SJCRH30 (cell line): ENCODE results near the gene HTR7. TPM values are rescaled to one million over a fixed set of nuclear protein-coding genes. Genes with fewer than 3 reads are reported as not detected.
A peak's percentile ranks its signal among the peaks of the same experiment; 100 is the strongest.

Experiments
- DNase-seq, 2 experiments: peaks; one replicate each; pipeline ENCODE4 v3.0.0-alpha.2; 2015 to 2020
- H3K27ac ChIP-seq: fragments of 250-450 bp; sonication (Bioruptor Pico); 2 replicates; pipeline ENCODE4 v1.5.1; 2020; ENCODE audit warnings: mild to moderate bottlenecking, moderate library complexity
- H3K27me3 ChIP-seq: fragments of 250-450 bp; sonication (Bioruptor Pico); 2 replicates; pipeline ENCODE4 v1.5.1; 2020; ENCODE audit warnings: mild to moderate bottlenecking, moderate library complexity
- H3K36me3 ChIP-seq: fragments of 250-450 bp; sonication (Bioruptor Pico); 2 replicates; pipeline ENCODE4 v1.5.1; 2020; ENCODE audit warnings: mild to moderate bottlenecking, moderate library complexity
- H3K4me1 ChIP-seq: fragments of 250-450 bp; sonication (Bioruptor Pico); 2 replicates; pipeline ENCODE4 v1.5.1; 2020; ENCODE audit warnings: mild to moderate bottlenecking, moderate library complexity
- H3K4me3 ChIP-seq: fragments of 250-450 bp; sonication (Bioruptor Pico); 2 replicates; pipeline ENCODE4 v1.5.1; 2020; ENCODE audit warnings: mild to moderate bottlenecking, moderate library complexity
- H3K9me3 ChIP-seq: fragments of 250-450 bp; sonication (Bioruptor Pico); replicated peaks from 2 replicates; pipeline ENCODE4 v1.5.1; 2020; ENCODE audit warnings: mild to moderate bottlenecking, moderate library complexity
- total RNA-seq: library from RNA; depleted of rRNA; stranded (reverse); fragments of >200 nt; shearing (Covaris generic); gene quantifications from 2 replicates; pipeline ENCODE4 v1.2.3, GENCODE V29; 2014

The HTR7 gene
- total RNA-seq, 1 experiment from 2014 or later = 0.26 TPM

GRCh38 chr10:90800232-90800796 lies 57.5 kb downstream of the HTR7 start:
- DNase-seq = no peak
- no peak overlapping the region for H3K4me3 ChIP-seq

GRCh38 chr10:90799172-90799571 lies 58.7 kb downstream of the HTR7 start:
- Histone ChIP-seq H3K4me1 (no peaks in the 10 kb centered on the region), H3K9me3 (no peaks in the 10 kb centered on the region), H3K36me3 (no peaks in the 10 kb centered on the region), H3K4me3 (no peak overlapping the region), H3K27ac (no peak overlapping the region), H3K27me3 (no peaks in the 10 kb centered on the region)
- no peak for DNase-seq

More at GRCh38 chr10:90800232-90800796, 57.5 kb downstream of the HTR7 start:
- H3K27ac ChIP-seq = no peak overlapping the region
- H3K36me3 ChIP-seq = no peaks in the 10 kb centered on the region
- H3K9me3 ChIP-seq = no peaks in the 10 kb centered on the region
- no peaks in the 10 kb centered on the region for H3K4me1 ChIP-seq
- H3K27me3 ChIP-seq = no peaks in the 10 kb centered on the region

GRCh38 chr10:90798482-90798881 lies 59.4 kb downstream of the HTR7 start:
- no peak overlapping the region for H3K4me3 ChIP-seq
- no peaks in the 10 kb centered on the region for H3K4me1 ChIP-seq
- H3K9me3 ChIP-seq = no peaks in the 10 kb centered on the region
- no peaks in the 10 kb centered on the region for H3K27me3 ChIP-seq
- no peak overlapping the region for H3K27ac ChIP-seq
- no peaks in the 10 kb centered on the region for H3K36me3 ChIP-seq
- no peak for DNase-seq

GRCh38 chr10:90790422-90790821 lies 67.4 kb downstream of the HTR7 start:
- Histone ChIP-seq H3K27me3 (no peaks in the 10 kb centered on the region), H3K36me3 (no peaks in the 10 kb centered on the region), H3K27ac (no peak overlapping the region), H3K4me3 (no peak overlapping the region), H3K9me3 (no peaks in the 10 kb centered on the region), H3K4me1 (no peaks in the 10 kb centered on the region)
- DNase-seq = no peak

- Histone ChIP-seq H3K4me1 (no peaks in the 10 kb centered on the region), H3K27me3 (no peaks in the 10 kb centered on the region), H3K9me3 (no peaks in the 10 kb centered on the region), H3K4me3 (no peak overlapping the region), H3K27ac (no peak overlapping the region), H3K36me3 (no peaks in the 10 kb centered on the region)
- no peak for DNase-seq
Observed at GRCh38 chr10:90788968-90789367, 68.9 kb downstream of the HTR7 start.

GRCh38 chr10:90788199-90788491 lies 69.7 kb downstream of the HTR7 start:
- no peak for DNase-seq
- H3K4me3 ChIP-seq = no peak overlapping the region
- H3K27ac ChIP-seq = no peak overlapping the region
- no peaks in the 10 kb centered on the region for H3K9me3 ChIP-seq
- H3K4me1 ChIP-seq = no peaks in the 10 kb centered on the region
- H3K27me3 ChIP-seq = no peaks in the 10 kb centered on the region
- no peaks in the 10 kb centered on the region for H3K36me3 ChIP-seq

- no peak overlapping the region for H3K4me3 ChIP-seq
- no peak overlapping the region for H3K27ac ChIP-seq
- H3K9me3 ChIP-seq = no peaks in the 10 kb centered on the region
- no peaks in the 10 kb centered on the region for H3K27me3 ChIP-seq
- no peaks in the 10 kb centered on the region for H3K36me3 ChIP-seq
- DNase-seq = peak in 1 of 2 experiments; percentile 17
- no peaks in the 10 kb centered on the region for H3K4me1 ChIP-seq
Observed at GRCh38 chr10:90787393-90788198, 70.2 kb downstream of the HTR7 start.

GRCh38 chr10:90785782-90786181 lies 72.1 kb downstream of the HTR7 start:
- no peaks in the 10 kb centered on the region for H3K4me1 ChIP-seq
- no peaks in the 10 kb centered on the region for H3K9me3 ChIP-seq
- H3K27me3 ChIP-seq = no peaks in the 10 kb centered on the region
- no peak for DNase-seq
- no peak overlapping the region for H3K27ac ChIP-seq
- no peaks in the 10 kb centered on the region for H3K36me3 ChIP-seq
- H3K4me3 ChIP-seq = no peak overlapping the region

GRCh38 chr10:90784771-90785170 lies 73.1 kb downstream of the HTR7 start:
- H3K36me3 ChIP-seq = no peaks in the 10 kb centered on the region
- no peak for DNase-seq
- no peaks in the 10 kb centered on the region for H3K4me1 ChIP-seq
- H3K27me3 ChIP-seq = no peaks in the 10 kb centered on the region
- no peak overlapping the region for H3K27ac ChIP-seq
- H3K4me3 ChIP-seq = no peak overlapping the region
- H3K9me3 ChIP-seq = no peaks in the 10 kb centered on the region

- no peak overlapping the region for H3K4me3 ChIP-seq
- no peaks in the 10 kb centered on the region for H3K4me1 ChIP-seq
- H3K27me3 ChIP-seq = no peaks in the 10 kb centered on the region
- DNase-seq = no peak
- H3K9me3 ChIP-seq = no peaks in the 10 kb centered on the region
- H3K27ac ChIP-seq = no peak overlapping the region
- no peaks in the 10 kb centered on the region for H3K36me3 ChIP-seq
Observed at GRCh38 chr10:90780488-90780887, 77.4 kb downstream of the HTR7 start.

- H3K9me3 ChIP-seq = no peaks in the 10 kb centered on the region
- H3K27ac ChIP-seq = no peak overlapping the region
- no peak overlapping the region for H3K4me3 ChIP-seq
- peak; percentile 2 to 16 for DNase-seq
- H3K4me1 ChIP-seq = no peaks in the 10 kb centered on the region
- no peaks in the 10 kb centered on the region for H3K27me3 ChIP-seq
- no peaks in the 10 kb centered on the region for H3K36me3 ChIP-seq
Observed at GRCh38 chr10:90779548-90779947, 78.3 kb downstream of the HTR7 start.

- H3K27ac ChIP-seq = no peak overlapping the region
- H3K4me3 ChIP-seq = no peak overlapping the region
- H3K27me3 ChIP-seq = no peaks in the 10 kb centered on the region
- DNase-seq = no peak
- H3K4me1 ChIP-seq = no peaks in the 10 kb centered on the region
- no peaks in the 10 kb centered on the region for H3K9me3 ChIP-seq
- H3K36me3 ChIP-seq = no peaks in the 10 kb centered on the region
Observed at GRCh38 chr10:90777621-90778020, 80.2 kb downstream of the HTR7 start.

- no peaks in the 10 kb centered on the region for H3K9me3 ChIP-seq
- H3K27me3 ChIP-seq = no peaks in the 10 kb centered on the region
- H3K36me3 ChIP-seq = no peaks in the 10 kb centered on the region
- no peak for DNase-seq
- no peaks in the 10 kb centered on the region for H3K4me1 ChIP-seq
- no peak overlapping the region for H3K27ac ChIP-seq
- no peak overlapping the region for H3K4me3 ChIP-seq
Observed at GRCh38 chr10:90775351-90776028, 82.3 kb downstream of the HTR7 start.

- Histone ChIP-seq H3K27me3 (no peaks in the 10 kb centered on the region), H3K9me3 (no peaks in the 10 kb centered on the region), H3K4me1 (no peaks in the 10 kb centered on the region), H3K4me3 (no peak overlapping the region), H3K36me3 (no peaks in the 10 kb centered on the region), H3K27ac (no peak overlapping the region)
- DNase-seq = no peak
Observed at GRCh38 chr10:90769946-90770841, 87.6 kb downstream of the HTR7 start.
